ENCODE measurements around the gene LRRC18. TPM values are rescaled to one million over a fixed set of nuclear protein-coding genes. Genes with fewer than 3 reads are reported as not detected.

LRRC18 gene
- total RNA-seq, 2 donors from 2014 or later, result not detected

GRCh38 chr10:48947690-48948469 lies 8.2 kb upstream of the LRRC18 start:
- intact Hi-C loops (cut with DNase I), result no loop called here
- DNase-seq (ENCODE audit: low spot score), result no peak

GRCh38 chr10:48946891-48947500 lies 7.4 kb upstream of the LRRC18 start:
- intact Hi-C loops (cut with DNase I), result no loop called here
- no peak for DNase-seq (ENCODE audit: low spot score)

GRCh38 chr10:48946332-48946731 lies 6.7 kb upstream of the LRRC18 start:
- intact Hi-C loops (cut with DNase I), result no loop called here
- DNase-seq (ENCODE audit: low spot score), result peak; percentile 15

GRCh38 chr10:48945441-48946130 lies 5.9 kb upstream of the LRRC18 start:
- no peak for DNase-seq (ENCODE audit: low spot score)

GRCh38 chr10:48944171-48944570 lies 4.5 kb upstream of the LRRC18 start:
- DNase-seq (ENCODE audit: low spot score), result peak; percentile 45
- intact Hi-C loops (cut with DNase I), result no loop called here

More at GRCh38 chr10:48945441-48946130, 5.9 kb upstream of the LRRC18 start:
- intact Hi-C loops (cut with DNase I), result no loop called here

- intact Hi-C loops (cut with DNase I), result no loop called here
- peak; percentile 47 for DNase-seq (ENCODE audit: low spot score)
Observed at GRCh38 chr10:48943096-48943495, 3.5 kb upstream of the LRRC18 start.

- DNase-seq (ENCODE audit: low spot score), result peak; percentile 54
- intact Hi-C loops (cut with DNase I), result no loop called here
Observed at GRCh38 chr10:48941427-48942075, 1.9 kb upstream of the LRRC18 start.

- intact Hi-C loops (cut with DNase I), result no loop called here
- DNase-seq (ENCODE audit: low spot score), result no peak
Observed at GRCh38 chr10:48940958-48941357, 1.3 kb upstream of the LRRC18 start.

GRCh38 chr10:48940372-48940771 lies 732 bp upstream of the LRRC18 start:
- DNase-seq (ENCODE audit: low spot score), result no peak
- intact Hi-C loops (cut with DNase I), result no loop called here

GRCh38 chr10:48938990-48939536 lies 577 bp downstream of the LRRC18 start:
- DNase-seq (ENCODE audit: low spot score), result no peak
- intact Hi-C loops (cut with DNase I), result no loop called here

- intact Hi-C loops (cut with DNase I), result no loop called here
- DNase-seq (ENCODE audit: low spot score), result no peak
Observed at GRCh38 chr10:48938281-48938680, 1.4 kb downstream of the LRRC18 start.

GRCh38 chr10:48937796-48938195 lies 1.8 kb downstream of the LRRC18 start:
- intact Hi-C loops (cut with DNase I), result no loop called here
- no peak for DNase-seq (ENCODE audit: low spot score)

GRCh38 chr10:48935577-48935976 lies 4.1 kb downstream of the LRRC18 start:
- DNase-seq (ENCODE audit: low spot score), result no peak
- intact Hi-C loops (cut with DNase I), result loop anchor here in 1 of 2 donors (1.0 kb wide), 1 partner anchor 39 kb away; no protein-coding TSS in a partner anchor

- intact Hi-C loops (cut with DNase I), result loop anchor here in 1 of 2 donors (1.0 to 5.0 kb wide), 2 partner anchors 39 to 697 kb away; no protein-coding TSS in a partner anchor
- DNase-seq (ENCODE audit: low spot score), result no peak
Observed at GRCh38 chr10:48934672-48935501, 4.8 kb downstream of the LRRC18 start.

GRCh38 chr10:48932831-48933664 lies 6.6 kb downstream of the LRRC18 start:
- intact Hi-C loops (cut with DNase I), result loop anchor here in 1 of 2 donors (5.0 kb wide), 1 partner anchor 699 kb away; no protein-coding TSS in a partner anchor

GRCh38 chr10:48931188-48931587 lies 8.5 kb downstream of the LRRC18 start:
- intact Hi-C loops (cut with DNase I), result loop anchor here in 1 of 2 donors (5.0 kb wide), 1 partner anchor 701 kb away; no protein-coding TSS in a partner anchor
- no peak for DNase-seq (ENCODE audit: low spot score)

More at GRCh38 chr10:48932831-48933664, 6.6 kb downstream of the LRRC18 start:
- no peak for DNase-seq (ENCODE audit: low spot score)

GRCh38 chr10:48929413-48929990 lies 10.1 kb downstream of the LRRC18 start:
- intact Hi-C loops (cut with DNase I), result no loop called here
- DNase-seq (ENCODE audit: low spot score), result no peak

All from posterior vena cava (tissue), 2 donors.